Measurements from ENCODE around the gene CFDP1. TPM values are rescaled to one million over a fixed set of nuclear protein-coding genes. Genes with fewer than 3 reads are reported as not detected.

The CFDP1 gene
- total and polyA plus RNA-seq, 2 donors (not counting 1 experiment from before 2014, with no cell fraction given): 47.9 to 80.0 TPM

GRCh38 chr16:75398333-75398732 lies 35.0 kb downstream of the CFDP1 start:
- TF ChIP-seq EZH2 (IDR thresholded peaks at IDR 0.05; ENCODE audit: low read length, missing control alignments) (no peak), CTCF (conservative IDR thresholded peaks at IDR 0.05 in 1 of 2, IDR thresholded peaks at IDR 0.05 in 1 of 2; ENCODE audit: low read depth in 1 of 2, low read length in 2 of 2) (no peak)
- Histone ChIP-seq H3K4me3 (replicated peaks in 1 of 4; ENCODE audit: control extremely low read depth in 1 of 4, insufficient read depth in 1 of 4, low read depth in 3 of 4, low read length in 4 of 4) (no peak overlapping the region), H3K79me2 (ENCODE audit: control insufficient read depth, insufficient read depth, low read length) (no peaks in the 10 kb centered on the region), H3K27ac (ENCODE audit: insufficient read depth, low read length) (no peak overlapping the region), H2AFZ (ENCODE audit: low read length) (no peak overlapping the region), H3K36me3 (ENCODE audit: control insufficient read depth, insufficient read depth, low read length) (no peaks in the 10 kb centered on the region), H3K27me3 (ENCODE audit: control insufficient read depth, insufficient read depth, low read length) (no peaks in the 10 kb centered on the region), H4K20me1 (ENCODE audit: control insufficient read depth, extremely low read depth, insufficient read depth, low read length) (no peaks in the 10 kb centered on the region), H3K9me3 (ENCODE audit: control insufficient read depth, insufficient read depth, low read depth, low read length) (no peaks in the 10 kb centered on the region), H3K4me1 (ENCODE audit: control insufficient read depth, extremely low read depth, insufficient read depth, low read length) (peaks cover 2% of the 10 kb centered on the region), H3K4me2 (ENCODE audit: extremely low read depth, insufficient read depth, low read length) (no peak overlapping the region), H3K9ac (ENCODE audit: insufficient read depth, low read length) (no peak overlapping the region)
- no peak for DNase-seq (ENCODE audit: low read depth in 2 of 2)

- no peaks in the 10 kb centered on the region for H3K79me2 ChIP-seq (ENCODE audit: control insufficient read depth, insufficient read depth, low read length)
- no peaks in the 10 kb centered on the region for H3K4me1 ChIP-seq (ENCODE audit: control insufficient read depth, extremely low read depth, insufficient read depth, low read length)
- H3K27me3 ChIP-seq (ENCODE audit: control insufficient read depth, insufficient read depth, low read length): no peaks in the 10 kb centered on the region
- no peak for TF ChIP-seq EZH2 (IDR thresholded peaks at IDR 0.05; ENCODE audit: low read length, missing control alignments)
- no peak for TF ChIP-seq CTCF (conservative IDR thresholded peaks at IDR 0.05 in 1 of 2, IDR thresholded peaks at IDR 0.05 in 1 of 2; ENCODE audit: low read depth in 1 of 2, low read length in 2 of 2)
- no peak overlapping the region for H3K27ac ChIP-seq (ENCODE audit: insufficient read depth, low read length)
- H3K4me2 ChIP-seq (ENCODE audit: extremely low read depth, insufficient read depth, low read length): no peak overlapping the region
- no peak overlapping the region for H3K4me3 ChIP-seq (replicated peaks in 1 of 4; ENCODE audit: control extremely low read depth in 1 of 4, insufficient read depth in 1 of 4, low read depth in 3 of 4, low read length in 4 of 4)
- no peaks in the 10 kb centered on the region for H3K36me3 ChIP-seq (ENCODE audit: control insufficient read depth, insufficient read depth, low read length)
- no peak for DNase-seq (ENCODE audit: low read depth in 2 of 2)
- H3K9ac ChIP-seq (ENCODE audit: insufficient read depth, low read length): no peak overlapping the region
- H4K20me1 ChIP-seq (ENCODE audit: control insufficient read depth, extremely low read depth, insufficient read depth, low read length): no peaks in the 10 kb centered on the region
- no peak overlapping the region for H2AFZ ChIP-seq (ENCODE audit: low read length)
- no peaks in the 10 kb centered on the region for H3K9me3 ChIP-seq (ENCODE audit: control insufficient read depth, insufficient read depth, low read depth, low read length)
These were observed 38.4 kb downstream of the CFDP1 start for GRCh38 chr16:75394941-75395340.

- H2AFZ ChIP-seq (ENCODE audit: low read length): no peak overlapping the region
- no peaks in the 10 kb centered on the region for H3K27me3 ChIP-seq (ENCODE audit: control insufficient read depth, insufficient read depth, low read length)
- DNase-seq (ENCODE audit: low read depth in 2 of 2): no peak
- TF ChIP-seq CTCF (conservative IDR thresholded peaks at IDR 0.05 in 1 of 2, IDR thresholded peaks at IDR 0.05 in 1 of 2; ENCODE audit: low read depth in 1 of 2, low read length in 2 of 2) (no peak), EZH2 (IDR thresholded peaks at IDR 0.05; ENCODE audit: low read length, missing control alignments) (no peak)
- H3K4me3 ChIP-seq (replicated peaks in 1 of 4; ENCODE audit: control extremely low read depth in 1 of 4, insufficient read depth in 1 of 4, low read depth in 3 of 4, low read length in 4 of 4): no peak overlapping the region
- H3K4me1 ChIP-seq (ENCODE audit: control insufficient read depth, extremely low read depth, insufficient read depth, low read length): peaks cover 7% of the 10 kb centered on the region
- H3K79me2 ChIP-seq (ENCODE audit: control insufficient read depth, insufficient read depth, low read length): no peaks in the 10 kb centered on the region
- H3K4me2 ChIP-seq (ENCODE audit: extremely low read depth, insufficient read depth, low read length): no peak overlapping the region
- H4K20me1 ChIP-seq (ENCODE audit: control insufficient read depth, extremely low read depth, insufficient read depth, low read length): no peaks in the 10 kb centered on the region
- H3K36me3 ChIP-seq (ENCODE audit: control insufficient read depth, insufficient read depth, low read length): no peaks in the 10 kb centered on the region
- H3K9me3 ChIP-seq (ENCODE audit: control insufficient read depth, insufficient read depth, low read depth, low read length): no peaks in the 10 kb centered on the region
- no peak overlapping the region for H3K27ac ChIP-seq (ENCODE audit: insufficient read depth, low read length)
- H3K9ac ChIP-seq (ENCODE audit: insufficient read depth, low read length): no peak overlapping the region
These were observed 40.4 kb downstream of the CFDP1 start for GRCh38 chr16:75392906-75393305.

Data from fibroblast of lung (primary cell).